GM11168 (cell line): ENCODE measurements around the gene PCDHGA1.

Source experiments
- in situ Hi-C: fragments of 300-500 bp; cut with MboI; formaldehyde crosslinking; loops from one replicate; pipeline ENCODE4 v1.12.0; 2022; ENCODE audit warnings: low sequenced_read_pairs; ENCODE audit not compliant: unreplicated experiment

Gene PCDHGA1

GRCh38 chr5:141522301-141522700, 192.0 kb downstream of the PCDHGA1 start:
- in situ Hi-C loops = no loop called here

GRCh38 chr5:141523991-141524390, 193.7 kb downstream of the PCDHGA1 start:
- in situ Hi-C loops = no loop called here

DNA sequence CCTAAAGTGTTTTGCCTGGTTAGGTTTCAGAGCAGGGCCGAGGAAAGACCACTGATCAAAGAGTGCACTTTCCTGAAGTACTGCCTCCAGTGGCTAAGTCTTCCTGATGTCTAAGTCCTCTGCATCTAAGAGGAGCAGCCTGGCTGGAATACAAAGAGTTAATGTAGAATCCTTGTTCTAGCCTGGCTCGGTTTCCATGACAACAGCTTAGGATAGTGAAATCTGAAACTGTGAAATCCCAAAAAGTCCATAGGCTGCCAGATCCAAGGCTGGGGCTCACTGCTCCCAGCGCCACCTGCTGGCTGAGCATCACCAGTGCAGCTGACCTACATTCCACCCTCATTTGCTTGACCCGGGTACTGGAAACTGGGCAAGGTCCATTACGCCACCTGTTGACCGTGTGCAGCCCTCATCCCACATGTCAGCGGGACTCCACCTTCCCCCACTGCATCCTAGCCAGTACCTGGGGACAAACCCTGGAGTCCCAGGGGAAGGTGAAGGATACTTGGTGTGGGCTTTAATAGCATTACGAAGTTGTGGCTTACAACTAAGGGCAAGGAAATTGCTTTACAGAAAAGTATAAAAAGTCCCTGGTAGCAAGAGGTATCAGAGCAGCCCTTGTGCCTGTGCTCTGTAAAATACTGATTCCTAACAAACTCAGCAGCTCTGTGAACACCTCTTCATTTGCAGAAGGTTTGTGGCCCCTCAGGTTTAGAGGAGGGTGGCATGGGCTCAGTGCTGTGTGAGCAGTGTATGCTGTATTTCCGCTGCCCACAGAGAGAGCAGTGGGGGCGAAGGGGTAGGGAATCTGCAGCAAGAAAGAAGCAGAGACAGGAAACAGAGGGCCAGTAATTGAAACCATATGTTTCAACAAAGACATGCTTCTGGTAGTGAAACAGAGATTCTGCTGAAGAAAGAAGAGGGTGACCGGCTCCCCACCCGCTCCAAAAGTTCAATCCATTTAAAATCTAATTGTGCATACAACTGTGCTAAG, 194.6 kb downstream of the PCDHGA1 start:
- in situ Hi-C loops = no loop called here

DNA sequence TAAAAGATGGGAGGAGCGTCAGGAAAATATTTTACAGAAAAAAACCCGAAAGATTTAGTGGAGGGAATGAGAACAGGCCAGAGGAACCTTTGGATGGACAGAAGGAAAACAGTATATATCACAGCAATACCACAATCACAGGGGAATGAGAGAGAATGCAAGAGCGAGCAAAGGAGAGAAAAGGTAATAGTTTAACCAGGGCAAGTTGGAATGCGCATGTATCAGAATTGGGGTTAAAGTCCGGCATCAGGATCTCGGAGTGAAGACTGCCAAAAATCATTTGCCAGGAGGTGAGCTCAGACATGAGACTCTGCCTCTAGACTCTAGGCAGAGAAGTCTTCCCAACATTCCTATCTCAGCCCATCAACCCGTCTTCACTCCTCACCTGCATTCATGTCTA, 195.3 kb downstream of the PCDHGA1 start:
- in situ Hi-C loops = no loop called here

DNA sequence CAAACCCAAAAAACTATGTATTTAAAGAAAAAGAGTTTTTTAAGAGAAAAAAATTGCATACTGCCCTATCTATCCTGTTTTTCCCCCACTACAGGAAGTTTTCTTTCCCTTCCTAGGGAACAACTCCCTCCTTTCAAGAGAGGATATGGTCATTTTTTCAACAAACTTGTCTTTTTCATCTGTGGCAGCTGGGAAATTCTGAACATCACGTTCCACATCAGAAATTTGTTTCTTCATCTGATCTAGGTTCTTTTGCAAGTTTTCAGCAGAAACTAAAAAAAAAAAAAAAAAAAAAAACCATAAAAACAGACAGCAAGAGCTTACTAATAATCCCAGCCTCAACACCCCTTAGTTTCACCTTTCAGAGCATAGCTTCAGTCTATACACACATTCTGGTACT, 197.1 kb downstream of the PCDHGA1 start:
- in situ Hi-C loops = no loop called here

- in situ Hi-C loops = no loop called here
Measured at GRCh38 chr5:141528291-141528984, 198.1 kb downstream of the PCDHGA1 start.

DNA sequence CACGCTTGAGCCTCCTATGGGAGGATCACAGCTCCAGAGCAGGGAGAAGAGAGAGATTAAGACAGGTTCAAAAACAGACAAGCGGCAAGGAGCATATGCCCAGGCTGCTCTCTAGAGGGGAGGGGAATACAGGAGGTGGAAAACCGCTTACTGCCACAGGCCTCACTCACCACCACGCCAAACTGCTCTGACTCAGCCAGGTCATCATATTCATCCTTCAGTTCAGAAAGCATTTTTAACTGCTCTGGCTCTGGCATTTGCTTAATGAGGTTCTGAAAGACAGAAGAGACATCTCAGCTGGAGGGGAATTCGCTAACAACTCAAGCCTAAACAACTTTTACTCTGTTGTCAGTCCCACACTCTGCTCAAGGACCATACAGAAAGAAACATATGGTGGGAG, 198.7 kb downstream of the PCDHGA1 start:
- in situ Hi-C loops = no loop called here

DNA sequence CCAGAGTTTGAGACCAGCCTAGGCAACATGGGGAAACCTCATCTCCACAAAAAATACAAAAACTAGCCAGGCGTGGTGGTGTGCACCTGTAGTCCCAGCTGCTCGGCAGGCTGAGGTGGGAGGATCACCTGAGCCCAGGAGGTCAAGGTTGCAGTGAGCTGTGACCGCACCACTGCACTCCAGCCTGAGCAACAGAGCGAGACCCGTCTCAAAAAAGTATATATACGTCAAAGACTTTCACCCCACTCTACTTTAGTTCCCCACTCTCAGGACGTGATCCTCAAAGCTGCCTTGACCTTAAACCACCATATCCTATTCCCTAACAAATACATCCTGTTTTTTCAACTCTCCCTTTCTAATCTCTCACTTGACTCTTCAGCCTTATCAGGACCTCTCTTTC, 199.6 kb downstream of the PCDHGA1 start:
- in situ Hi-C loops = no loop called here

GRCh38 chr5:141532726-141533125, 202.4 kb downstream of the PCDHGA1 start:
- in situ Hi-C loops = no loop called here

DNA sequence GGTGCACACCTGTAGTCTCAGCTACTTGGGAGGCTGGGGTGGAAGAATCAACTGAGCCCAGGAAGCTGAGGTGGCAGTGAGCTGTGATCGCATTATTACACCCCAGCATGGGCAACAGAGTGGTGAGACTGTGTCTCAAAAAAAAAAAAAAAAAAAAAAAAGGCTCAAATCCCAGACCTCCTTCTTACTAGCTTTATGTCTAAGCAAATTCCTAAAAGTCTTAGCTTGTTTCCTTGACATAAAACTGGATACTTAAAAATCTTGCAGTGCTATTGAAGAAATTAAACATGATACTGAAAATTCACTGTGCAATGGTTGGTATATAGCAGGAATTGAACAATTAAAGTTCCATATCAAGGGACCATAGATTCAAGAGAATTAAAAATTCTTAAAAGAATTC, 203.6 kb downstream of the PCDHGA1 start:
- in situ Hi-C loops = no loop called here

DNA sequence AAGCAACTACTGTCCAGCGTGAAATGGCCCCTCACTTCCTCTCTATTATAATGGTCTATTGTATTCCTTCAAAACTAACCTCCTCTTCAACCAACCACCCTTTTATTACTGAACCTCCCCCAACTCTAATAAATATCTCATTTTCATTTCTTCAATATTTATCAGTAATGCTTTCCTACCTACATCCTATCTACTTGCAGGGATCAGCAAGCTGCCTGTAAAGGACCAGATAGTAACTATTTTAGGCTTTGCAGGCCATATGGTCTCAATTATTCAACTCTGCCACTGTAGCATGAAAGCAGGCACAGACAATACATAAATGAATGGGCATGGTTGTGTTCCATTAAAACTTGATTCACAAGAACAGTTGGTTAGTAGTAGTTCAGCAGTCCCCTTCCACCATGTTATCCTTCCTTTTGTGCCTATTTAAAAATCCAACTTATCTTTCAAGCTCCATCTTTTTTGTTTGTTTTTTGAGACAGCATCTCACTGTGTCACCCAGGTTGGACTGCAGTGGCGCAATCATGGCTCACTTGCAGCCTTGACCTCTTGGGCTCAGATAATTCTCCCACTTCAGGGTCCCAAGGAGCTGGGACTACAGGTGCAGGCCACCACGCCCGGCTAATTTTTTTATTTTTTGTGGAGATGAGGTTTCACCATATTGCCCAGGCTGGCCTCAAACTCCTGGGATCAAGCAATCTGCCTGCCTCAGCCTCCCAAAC, 204.3 kb downstream of the PCDHGA1 start:
- in situ Hi-C loops = no loop called here

DNA sequence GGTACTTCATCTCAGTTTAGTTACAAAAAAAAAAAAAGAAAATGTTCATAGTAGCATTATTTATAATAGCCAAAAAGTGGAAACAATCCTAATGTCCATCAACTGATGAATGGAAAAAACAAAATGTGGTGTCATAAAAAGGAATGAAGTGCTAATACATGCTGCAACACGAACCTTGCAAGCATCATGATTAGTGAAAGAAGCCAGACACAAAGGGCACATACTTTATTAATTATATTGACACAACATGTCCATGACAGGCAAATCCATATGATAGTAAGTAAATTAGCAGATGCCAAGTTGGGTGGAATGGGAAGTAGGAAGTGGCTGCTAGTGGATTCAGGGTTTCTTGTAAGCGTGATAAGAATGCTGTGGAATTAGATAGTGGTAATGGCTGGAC, 212.7 kb downstream of the PCDHGA1 start:
- in situ Hi-C loops = no loop called here

DNA sequence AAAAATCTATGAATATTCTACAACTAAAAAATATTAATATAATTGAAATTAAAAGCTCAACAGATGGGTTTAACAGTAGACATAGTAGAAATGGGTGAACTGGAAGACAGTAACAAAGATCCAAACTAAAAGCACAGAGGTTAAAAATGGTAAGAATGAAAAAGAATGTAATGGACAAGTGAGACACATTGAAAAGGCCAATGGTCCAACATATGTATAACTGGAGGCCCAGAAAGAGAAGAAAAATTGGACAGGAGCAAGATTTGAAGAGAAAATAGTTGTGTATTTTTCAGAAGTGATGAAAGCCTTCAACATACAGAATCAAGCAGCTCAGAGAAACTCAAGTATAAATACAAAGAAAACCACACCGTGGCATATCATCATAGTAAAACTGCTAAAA, 217.2 kb downstream of the PCDHGA1 start:
- in situ Hi-C loops = no loop called here

GRCh38 chr5:141547921-141548320, 217.6 kb downstream of the PCDHGA1 start:
- in situ Hi-C loops = no loop called here

DNA sequence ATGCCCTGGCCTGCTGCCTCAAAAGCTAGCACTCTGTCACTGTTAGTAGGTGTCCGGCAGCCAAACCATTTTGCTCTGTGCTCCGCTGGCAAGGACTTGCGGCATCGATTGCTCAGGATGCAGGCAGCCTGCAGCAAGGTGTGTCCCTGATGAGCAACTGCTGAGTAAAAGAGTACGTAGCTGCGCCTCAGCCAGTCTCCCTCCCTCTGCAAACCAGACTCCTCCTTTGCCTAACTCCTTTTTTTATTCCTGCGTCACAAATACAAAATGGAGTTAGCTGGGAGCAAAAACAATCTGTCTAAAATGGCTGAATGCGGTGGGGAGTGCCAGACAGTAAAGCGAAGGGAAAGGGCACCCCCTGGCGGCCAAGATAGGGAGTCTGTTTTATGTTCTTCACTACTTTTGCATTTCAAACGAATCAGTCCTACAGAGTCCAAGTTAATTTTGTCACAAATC, 227.4 kb downstream of the PCDHGA1 start:
- in situ Hi-C loops = no loop called here

DNA sequence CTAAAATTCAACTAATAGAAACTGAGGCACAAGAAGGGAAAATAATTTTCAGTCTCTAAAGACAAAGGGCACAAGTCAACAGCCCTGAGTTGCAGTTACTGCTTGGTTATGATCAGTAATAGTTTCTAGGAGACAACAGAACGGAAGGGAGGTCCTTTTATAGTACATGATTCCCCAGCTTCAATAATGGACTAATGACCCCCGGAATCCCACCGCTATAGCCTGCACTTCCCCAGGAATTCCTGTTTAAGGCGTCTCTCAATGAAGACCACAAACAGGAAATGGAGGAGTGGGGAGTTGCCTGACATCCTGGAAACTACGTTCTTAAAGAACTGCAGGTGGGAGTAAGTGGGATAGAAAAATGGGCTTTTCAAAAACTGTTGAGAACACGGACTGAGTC, 227.8 kb downstream of the PCDHGA1 start:
- in situ Hi-C loops = no loop called here

GRCh38 chr5:141559461-141559860, 229.1 kb downstream of the PCDHGA1 start:
- in situ Hi-C loops = no loop called here

DNA sequence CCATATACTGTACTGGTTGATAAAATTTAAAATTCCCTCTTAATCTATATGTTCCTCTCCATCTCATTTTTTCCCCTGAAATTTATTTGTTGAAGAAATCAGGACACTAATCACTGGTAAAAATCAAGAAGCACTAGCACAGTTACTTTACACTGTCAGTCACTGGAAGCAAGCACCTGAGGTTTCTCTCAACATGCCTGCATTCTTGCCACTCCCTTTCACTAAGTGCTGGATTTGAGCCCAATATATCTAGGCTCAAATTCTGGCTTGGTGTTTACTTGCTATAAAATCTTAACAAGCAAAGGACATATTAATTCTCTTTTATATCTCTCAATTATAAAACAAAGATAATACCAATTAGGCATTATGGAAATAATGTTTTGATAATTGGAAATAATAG, 229.8 kb downstream of the PCDHGA1 start:
- in situ Hi-C loops = loop anchor here (5.0 kb wide), 1 partner anchor 148 kb away; the partner anchor contains the start of gene PCDHGA10

DNA sequence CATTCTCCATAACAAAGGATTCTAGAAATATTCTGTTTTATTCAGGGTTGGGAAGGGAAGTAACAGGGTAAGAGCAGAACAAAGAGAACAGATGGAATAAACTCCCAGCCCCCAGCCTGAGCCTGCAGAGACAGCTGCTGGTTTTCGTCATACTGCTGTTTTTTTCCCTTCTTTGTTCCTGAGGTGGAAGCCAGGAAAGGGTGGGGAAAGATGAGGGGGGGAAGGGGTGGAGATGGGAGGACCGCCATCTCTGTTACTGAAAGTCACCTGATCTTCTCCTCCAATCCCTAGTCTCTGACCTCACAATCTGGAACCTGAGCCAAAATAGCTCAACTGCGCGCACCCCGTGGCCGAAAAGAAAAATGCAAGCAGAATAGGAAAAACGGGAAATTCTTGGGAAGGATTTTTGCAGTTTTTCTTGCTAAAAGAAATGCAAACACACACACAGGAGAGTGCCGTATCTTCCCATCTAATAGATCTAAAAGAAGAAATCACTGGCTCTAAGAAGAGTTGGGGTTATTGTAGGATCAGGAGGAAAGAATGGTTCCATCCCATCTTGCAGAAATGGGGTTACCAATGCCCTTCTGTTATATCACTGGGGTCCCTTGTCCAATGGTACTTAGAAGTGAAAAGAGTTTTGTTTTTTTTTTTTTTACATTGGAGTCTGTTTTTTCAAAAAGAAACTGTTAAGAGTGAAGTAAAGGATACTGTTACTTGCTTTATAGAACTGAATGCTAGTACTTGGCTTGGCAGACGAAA, 230.6 kb downstream of the PCDHGA1 start:
- in situ Hi-C loops = loop anchor here (5.0 kb wide), 1 partner anchor 149 kb away; the partner anchor contains the start of gene PCDHGA10
